Esophagus squamous epithelium (tissue), 5 donors: ENCODE data around the gene NOXA1. TPM values are rescaled to one million over a fixed set of nuclear protein-coding genes. Genes with fewer than 3 reads are reported as not detected.
A peak's percentile ranks its signal among the peaks of the same experiment; 100 is the strongest.

Experiments
- DNase-seq: peaks from one replicate; lab custom pipeline; 2025; lab: John Stamatoyannopoulos, UW
- H3K27ac ChIP-seq, 4 donors: fragments of 200-600 bp; sonication (generic); one replicate each; pipeline ENCODE4 v1.5.1; 2016 to 2019; ENCODE audit warnings: mild to moderate bottlenecking in 1 of 4
- H3K27me3 ChIP-seq, 4 donors: fragments of 200-600 bp; sonication (generic); 1 replicate in 3 of 4; 2 replicates in 1 of 4; pipeline versions ENCODE4 v1.5.1 to v1.6.0; 2017 to 2021; ENCODE audit warnings: antibody characterized with exemption in 1 of 4
- H3K36me3 ChIP-seq, 3 donors: fragments of 200-600 bp; sonication (generic); one replicate each; pipeline ENCODE4 v1.5.1; 2016 to 2019
- H3K4me1 ChIP-seq, 3 donors: fragments of 200-600 bp; sonication (generic); one replicate each; pipeline ENCODE4 v1.5.1; 2017 to 2019
- H3K4me3 ChIP-seq, 4 donors: fragments of 200-600 bp; sonication (generic); 1 replicate in 3 of 4; 2 replicates in 1 of 4; pipeline ENCODE4 v1.5.1; 2016 to 2019; ENCODE audit warnings: mild to moderate bottlenecking in 2 of 4, moderate library complexity in 1 of 4
- H3K9me3 ChIP-seq, 3 donors: fragments of 200-600 bp; sonication (generic); one replicate each; pipeline ENCODE4 v1.5.1; 2016 to 2019
- POLR2A ChIP-seq, 4 donors: fragments of 450-650 bp; IDR thresholded peaks; one replicate each; pipeline ENCODE4 v1.6.1; 2017; ENCODE audit warnings: antibody characterized with exemption in 4 of 4, mild to moderate bottlenecking in 4 of 4, moderate library complexity in 3 of 4
- WGBS, 2 donors: methylation state at CpG; one replicate each; pipeline ENCODE4 v1.1.5; 2018; 5-methylcytosine and 5-hydroxymethylcytosine counted together
- intact Hi-C: fragments of 100-400 bp; cut with DNase I; formaldehyde crosslinking; loops from one replicate; pipeline ENCODE4 v1.15.0; 2022
- total RNA-seq, 4 donors: library from RNA; depleted of rRNA; stranded (reverse); fragments of >200 nt; gene quantifications; one replicate each; pipeline ENCODE4 v1.1.0, GENCODE V29; 2016
- TF ChIP-seq, protein P1 (sequence below), 6 experiments: fragments of 450-650 bp in 4 of 6; fragments of 200-600 bp in 2 of 6; sonication (generic) in 2 of 6; IDR thresholded peaks; one replicate each; pipeline ENCODE4 v1.5.1; 2016 to 2019; ENCODE audit warnings: antibody characterized with exemption in 6 of 6, mild to moderate bottlenecking in 4 of 6, moderate library complexity in 4 of 6
- donor health status: DM: yes; HTN: yes; CAD: no.

NOXA1 gene
- total RNA-seq, 4 donors from 2014 or later, result 2.1 to 7.4 (median 4.8) TPM

DNA sequence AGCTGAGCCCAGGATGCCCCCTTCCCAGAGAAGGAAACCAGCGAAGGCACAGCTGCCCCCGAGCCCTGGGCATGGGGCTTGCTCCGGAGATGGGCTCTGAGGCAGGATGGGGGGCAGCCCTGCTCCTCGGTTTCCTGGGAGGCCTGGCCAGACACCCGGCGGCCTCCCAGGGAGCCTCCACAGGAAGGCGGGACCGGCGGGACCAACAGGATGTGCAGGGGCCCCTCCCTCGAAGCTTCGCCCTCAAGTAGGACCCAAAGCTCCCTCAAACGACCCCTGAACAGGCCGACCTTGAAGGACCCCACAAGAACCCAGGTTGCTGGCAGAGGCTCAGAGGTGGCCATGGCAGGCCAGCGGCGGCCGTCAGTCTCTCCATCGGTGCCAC, 11.9 kb upstream of the NOXA1 start:
- Histone ChIP-seq H3K36me3 (no peaks in the 10 kb centered on the region), H3K4me1 (peaks cover 33 to 55% (median 35%) of the 10 kb centered on the region in 3 donors), H3K4me3 (peak overlapping the region in 3 of 4 donors; percentile 1 to 49 (median 11)), H3K27ac (peak overlapping the region; percentile 40 to 83 (median 65)), H3K27me3 (peaks cover 0 to 5% (median 0%) of the 10 kb centered on the region in 4 donors), H3K9me3 (no peaks in the 10 kb centered on the region)
- no CpG with 5 or more reads among the region's 17 CpGs for WGBS, 2 donors
- intact Hi-C loops, result no loop called here
- TF ChIP-seq, protein P1, sequence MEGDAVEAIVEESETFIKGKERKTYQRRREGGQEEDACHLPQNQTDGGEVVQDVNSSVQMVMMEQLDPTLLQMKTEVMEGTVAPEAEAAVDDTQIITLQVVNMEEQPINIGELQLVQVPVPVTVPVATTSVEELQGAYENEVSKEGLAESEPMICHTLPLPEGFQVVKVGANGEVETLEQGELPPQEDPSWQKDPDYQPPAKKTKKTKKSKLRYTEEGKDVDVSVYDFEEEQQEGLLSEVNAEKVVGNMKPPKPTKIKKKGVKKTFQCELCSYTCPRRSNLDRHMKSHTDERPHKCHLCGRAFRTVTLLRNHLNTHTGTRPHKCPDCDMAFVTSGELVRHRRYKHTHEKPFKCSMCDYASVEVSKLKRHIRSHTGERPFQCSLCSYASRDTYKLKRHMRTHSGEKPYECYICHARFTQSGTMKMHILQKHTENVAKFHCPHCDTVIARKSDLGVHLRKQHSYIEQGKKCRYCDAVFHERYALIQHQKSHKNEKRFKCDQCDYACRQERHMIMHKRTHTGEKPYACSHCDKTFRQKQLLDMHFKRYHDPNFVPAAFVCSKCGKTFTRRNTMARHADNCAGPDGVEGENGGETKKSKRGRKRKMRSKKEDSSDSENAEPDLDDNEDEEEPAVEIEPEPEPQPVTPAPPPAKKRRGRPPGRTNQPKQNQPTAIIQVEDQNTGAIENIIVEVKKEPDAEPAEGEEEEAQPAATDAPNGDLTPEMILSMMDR (IDR thresholded peaks at IDR 0.05), result no peak
- TF ChIP-seq POLR2A (IDR thresholded peaks at IDR 0.05), result no peak
- no peak for DNase-seq

DNA sequence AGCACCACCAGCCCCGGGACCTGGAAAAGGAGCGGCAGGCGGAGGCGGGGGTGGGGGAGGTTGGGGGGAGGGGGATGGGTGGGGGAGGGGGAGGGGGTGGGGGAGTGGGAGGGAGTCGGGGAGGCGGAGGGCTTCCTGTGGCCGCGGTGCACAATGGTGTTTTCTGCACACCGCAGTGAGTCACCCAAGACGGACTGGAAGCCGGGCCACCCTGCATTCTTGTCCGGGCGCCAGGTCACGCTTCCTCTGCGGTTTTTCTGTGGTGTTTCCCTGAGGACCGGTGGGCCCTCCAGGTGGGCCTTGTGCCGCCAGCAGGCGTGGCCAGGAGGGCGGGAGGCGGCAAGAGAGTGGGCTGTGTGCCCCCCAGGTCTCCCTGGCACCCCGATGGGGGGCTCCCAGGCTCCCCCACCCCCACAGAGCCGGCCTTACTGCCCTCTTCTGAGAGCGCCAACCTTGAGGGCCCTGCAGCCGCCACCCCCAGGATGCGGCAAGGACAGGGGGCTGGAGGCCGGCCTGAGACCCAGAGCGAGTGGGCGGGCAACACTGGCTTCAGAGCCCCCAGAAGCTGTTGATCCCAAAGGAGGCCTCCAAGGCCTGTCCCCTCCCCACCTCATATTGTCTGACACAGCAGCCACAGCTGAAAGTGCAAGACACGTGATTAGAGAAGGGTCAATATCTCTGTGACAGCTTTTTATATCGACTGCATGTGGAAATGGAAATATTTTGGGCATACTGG, 11.4 kb upstream of the NOXA1 start:
- 15 to 33% methylated on average over 2 to 10 of the region's 30 CpGs for WGBS, 2 donors
- Histone ChIP-seq H3K27me3 (peaks cover 0 to 5% (median 0%) of the 10 kb centered on the region in 4 donors), H3K36me3 (peaks cover 0 to 2% (median 0%) of the 10 kb centered on the region in 3 donors), H3K27ac (peak overlapping the region; percentile 51 to 83 (median 76)), H3K4me3 (peak overlapping the region in 3 of 4 donors; percentile 1 to 49 (median 16)), H3K9me3 (no peaks in the 10 kb centered on the region), H3K4me1 (peaks cover 27 to 51% (median 30%) of the 10 kb centered on the region in 3 donors)
- DNase-seq, result no peak
- no peak for TF ChIP-seq POLR2A (IDR thresholded peaks at IDR 0.05)
- TF ChIP-seq, protein P1 (IDR thresholded peaks at IDR 0.05), result no peak
- intact Hi-C loops, result no loop called here

DNA sequence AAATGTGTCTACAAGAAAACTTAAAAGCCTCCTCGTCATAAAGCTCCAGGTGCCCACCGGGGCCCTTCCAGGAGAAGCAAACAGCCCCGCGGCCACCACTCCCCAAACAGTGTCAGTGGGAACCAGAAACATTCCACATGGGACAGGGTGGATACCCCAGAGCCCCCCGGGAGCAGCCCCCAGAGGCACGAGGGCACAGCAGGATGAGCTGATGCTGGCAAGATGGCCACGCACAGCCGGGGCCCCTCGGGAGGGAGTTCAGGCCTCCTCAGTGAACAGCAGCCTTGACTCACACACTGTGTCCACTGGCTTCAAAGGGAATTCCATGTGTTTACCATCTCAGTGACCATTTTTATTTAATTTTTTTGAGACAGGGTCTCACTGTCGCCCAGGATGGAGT, 10.8 kb upstream of the NOXA1 start:
- Histone ChIP-seq H3K4me1 (peaks cover 21 to 51% (median 23%) of the 10 kb centered on the region in 3 donors), H3K36me3 (peaks cover 0 to 8% (median 0%) of the 10 kb centered on the region in 3 donors), H3K9me3 (no peaks in the 10 kb centered on the region), H3K27ac (peak overlapping the region; percentile 35 to 79 (median 59)), H3K4me3 (no peak overlapping the region), H3K27me3 (peaks cover 0 to under 1% (median 0%) of the 10 kb centered on the region in 4 donors)
- TF ChIP-seq POLR2A (IDR thresholded peaks at IDR 0.05), result no peak
- TF ChIP-seq, protein P1 (IDR thresholded peaks at IDR 0.05), result no peak
- intact Hi-C loops, result no loop called here
- no peak for DNase-seq
- 61 to 90% methylated on average over 4 to 10 of the region's 10 CpGs for WGBS, 2 donors

DNA sequence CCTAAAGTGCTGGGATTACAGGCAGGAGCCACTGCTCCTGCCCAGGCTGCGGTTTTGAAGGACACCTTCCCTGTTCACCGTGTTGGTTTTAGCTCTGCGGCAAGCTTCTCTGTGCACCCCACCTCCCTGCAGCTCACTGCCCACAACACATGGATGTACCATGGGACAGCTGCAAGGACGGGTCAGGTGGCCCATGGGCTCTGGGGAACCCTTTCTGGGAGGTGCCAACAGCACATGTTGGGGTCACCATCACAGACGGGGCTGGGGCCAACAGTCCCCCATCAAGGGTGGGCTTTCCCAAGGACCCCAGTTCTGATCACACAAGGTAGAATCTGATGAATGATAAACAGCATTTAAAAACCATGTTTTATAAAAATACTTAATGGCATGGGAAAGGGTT, 7.7 kb upstream of the NOXA1 start:
- intact Hi-C loops, result no loop called here
- no peak for TF ChIP-seq POLR2A (IDR thresholded peaks at IDR 0.05)
- TF ChIP-seq, protein P1 (IDR thresholded peaks at IDR 0.05), result no peak
- Histone ChIP-seq H3K4me3 (no peak overlapping the region), H3K27ac (no peak overlapping the region), H3K9me3 (no peaks in the 10 kb centered on the region), H3K4me1 (peaks cover 21 to 50% (median 22%) of the 10 kb centered on the region in 3 donors), H3K36me3 (peaks cover 0 to 20% (median 0%) of the 10 kb centered on the region in 3 donors), H3K27me3 (no peaks in the 10 kb centered on the region)
- WGBS, 2 donors, result 84 to 100% methylated on average over 1 to 5 of the region's 5 CpGs
- DNase-seq, result no peak

DNA sequence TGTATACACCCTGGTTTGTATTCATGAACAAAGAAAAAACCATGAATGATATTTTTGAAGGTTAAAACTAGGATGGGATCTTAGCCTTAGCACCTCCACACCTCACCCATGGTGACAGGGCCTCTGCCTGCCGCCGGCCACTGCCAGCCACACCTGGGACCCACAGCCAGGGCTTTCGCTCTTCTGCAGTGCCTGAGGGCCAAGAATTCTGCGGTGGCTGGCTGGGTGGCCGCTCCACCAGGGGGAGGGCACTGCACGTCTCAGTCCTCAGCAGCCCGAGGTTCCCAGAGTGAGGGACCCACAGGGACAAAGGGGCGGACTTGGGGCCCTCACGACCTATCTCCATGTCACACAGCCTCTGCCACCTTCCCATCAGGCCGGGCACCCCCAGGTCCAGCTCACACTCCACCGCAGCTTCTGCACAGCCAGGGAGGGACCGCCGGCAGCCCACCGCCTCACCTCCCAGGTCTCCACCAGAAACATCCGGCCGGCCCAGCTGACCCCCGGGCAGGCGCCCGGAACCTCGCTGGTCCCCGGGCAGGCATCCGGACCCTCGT, 7.1 kb upstream of the NOXA1 start:
- Histone ChIP-seq H3K27me3 (no peaks in the 10 kb centered on the region), H3K9me3 (no peaks in the 10 kb centered on the region), H3K36me3 (peaks cover 0 to 20% (median 0%) of the 10 kb centered on the region in 3 donors), H3K4me3 (no peak overlapping the region), H3K4me1 (peaks cover 18 to 46% (median 19%) of the 10 kb centered on the region in 3 donors), H3K27ac (no peak overlapping the region)
- WGBS, 2 donors, result 84 to 100% methylated on average over 2 to 3 of the region's 23 CpGs
- TF ChIP-seq, protein P1 (IDR thresholded peaks at IDR 0.05), result no peak
- no peak for TF ChIP-seq POLR2A (IDR thresholded peaks at IDR 0.05)
- DNase-seq, result no peak
- intact Hi-C loops, result no loop called here
